OCI-LY7 (cell line): ENCODE results near the gene TNS1.
"Not testable (repeated sequence)": the region's sequence is repeated elsewhere in the genome, so short reads cannot be mapped to it uniquely, and the experiment has no call there.

Experiments used
- EZH2phosphoT487 ChIP-seq: fragments of 200-600 bp; sonication (generic); IDR thresholded peaks from 2 replicates; pipeline ENCODE4 v1.6.1; 2018; ENCODE audit warnings: low read depth, borderline replicate concordance, mild to moderate bottlenecking, mixed run types, antibody characterized with exemption, low read length, moderate library complexity, mixed read lengths
- TF ChIP-seq, protein P1 (sequence below): fragments of 200-600 bp; sonication (generic); conservative IDR thresholded peaks from 2 replicates; pipeline ENCODE4 v1.5.1; 2014; ENCODE audit warnings: mild to moderate bottlenecking, antibody characterized with exemption, low read length, moderate library complexity, mixed read lengths

DNA sequence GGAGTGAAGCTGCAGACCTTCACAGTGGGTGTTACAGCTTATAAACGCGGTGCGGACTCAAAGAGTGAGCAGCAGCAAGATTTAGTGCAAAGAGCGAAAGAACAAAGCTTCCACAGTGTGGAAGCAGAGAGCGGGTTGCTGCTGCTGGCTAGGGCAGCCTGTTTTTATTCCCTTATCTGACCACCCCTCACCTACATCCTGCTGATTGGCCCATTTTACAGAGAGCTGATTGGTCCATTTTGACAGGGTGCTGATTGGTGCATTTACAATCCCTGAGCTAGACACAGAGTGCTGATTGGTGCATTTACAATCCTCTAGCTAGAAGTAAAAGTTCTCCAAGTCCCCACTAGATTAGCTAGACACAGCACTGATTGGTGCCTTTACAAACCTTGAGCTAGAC lies 216.2 kb downstream of the TNS1 start:
- TF ChIP-seq, protein P1, sequence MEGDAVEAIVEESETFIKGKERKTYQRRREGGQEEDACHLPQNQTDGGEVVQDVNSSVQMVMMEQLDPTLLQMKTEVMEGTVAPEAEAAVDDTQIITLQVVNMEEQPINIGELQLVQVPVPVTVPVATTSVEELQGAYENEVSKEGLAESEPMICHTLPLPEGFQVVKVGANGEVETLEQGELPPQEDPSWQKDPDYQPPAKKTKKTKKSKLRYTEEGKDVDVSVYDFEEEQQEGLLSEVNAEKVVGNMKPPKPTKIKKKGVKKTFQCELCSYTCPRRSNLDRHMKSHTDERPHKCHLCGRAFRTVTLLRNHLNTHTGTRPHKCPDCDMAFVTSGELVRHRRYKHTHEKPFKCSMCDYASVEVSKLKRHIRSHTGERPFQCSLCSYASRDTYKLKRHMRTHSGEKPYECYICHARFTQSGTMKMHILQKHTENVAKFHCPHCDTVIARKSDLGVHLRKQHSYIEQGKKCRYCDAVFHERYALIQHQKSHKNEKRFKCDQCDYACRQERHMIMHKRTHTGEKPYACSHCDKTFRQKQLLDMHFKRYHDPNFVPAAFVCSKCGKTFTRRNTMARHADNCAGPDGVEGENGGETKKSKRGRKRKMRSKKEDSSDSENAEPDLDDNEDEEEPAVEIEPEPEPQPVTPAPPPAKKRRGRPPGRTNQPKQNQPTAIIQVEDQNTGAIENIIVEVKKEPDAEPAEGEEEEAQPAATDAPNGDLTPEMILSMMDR: not testable (repeated sequence)
- not testable (repeated sequence) for TF ChIP-seq EZH2phosphoT487
